ENCODE data around the gene KRTAP3-2. TPM values are rescaled to one million over a fixed set of nuclear protein-coding genes. Genes with fewer than 3 reads are reported as not detected.

Gene KRTAP3-2
- total RNA-seq, 1 donor from 2014 or later: not detected

DNA sequence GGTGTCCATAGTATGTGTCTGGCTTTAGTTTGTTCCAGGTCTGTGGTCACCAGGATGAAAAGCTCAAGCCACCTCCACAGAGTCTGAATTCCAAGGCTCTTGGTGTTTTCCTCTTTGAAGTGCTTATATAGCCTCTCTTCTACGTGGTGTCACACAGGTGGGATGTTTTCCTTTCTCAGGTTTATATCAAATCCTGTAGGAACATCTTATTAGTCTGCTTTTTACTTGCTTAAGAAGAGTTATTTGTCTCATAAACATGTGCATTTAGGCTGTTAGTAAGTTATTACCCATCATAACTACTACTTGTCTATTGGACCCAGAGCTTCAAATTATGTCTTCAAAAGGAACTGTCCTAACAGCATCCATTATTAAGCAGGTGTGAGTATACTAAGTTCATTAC, 32.9 kb downstream of the KRTAP3-2 start, which contains the start of gene KRT39:
TSS of gene KRT39 (minus strand) at position 101 of the 400 bp plus-strand sequence. CDS start at position 9, 92 bp downstream.
- DNase-seq (ENCODE audit: low read depth): no peak

DNA sequence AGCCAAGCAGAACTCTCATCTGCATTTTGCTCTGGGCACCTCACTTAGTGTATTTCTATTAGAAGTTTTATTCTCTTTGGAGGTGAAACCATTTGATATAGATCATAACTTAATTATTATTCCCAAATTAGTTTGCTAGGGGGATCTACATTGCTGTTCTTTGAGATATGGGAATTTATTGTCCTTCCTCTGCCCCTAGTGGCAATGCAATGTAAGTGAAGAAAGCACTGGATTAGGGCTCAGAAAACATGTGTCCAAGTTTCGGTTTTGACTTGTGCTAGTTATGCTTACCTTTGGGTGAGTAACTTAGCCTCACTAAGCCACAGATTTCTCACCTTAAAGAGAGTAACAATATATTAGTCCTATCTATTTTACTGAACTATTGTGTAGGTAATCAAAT, 35.9 kb downstream of the KRTAP3-2 start:
- DNase-seq (ENCODE audit: low read depth): no peak

- no peak for DNase-seq (ENCODE audit: low read depth)
Measured at GRCh38 chr17:40962059-40962561, 37.6 kb downstream of the KRTAP3-2 start.

DNA sequence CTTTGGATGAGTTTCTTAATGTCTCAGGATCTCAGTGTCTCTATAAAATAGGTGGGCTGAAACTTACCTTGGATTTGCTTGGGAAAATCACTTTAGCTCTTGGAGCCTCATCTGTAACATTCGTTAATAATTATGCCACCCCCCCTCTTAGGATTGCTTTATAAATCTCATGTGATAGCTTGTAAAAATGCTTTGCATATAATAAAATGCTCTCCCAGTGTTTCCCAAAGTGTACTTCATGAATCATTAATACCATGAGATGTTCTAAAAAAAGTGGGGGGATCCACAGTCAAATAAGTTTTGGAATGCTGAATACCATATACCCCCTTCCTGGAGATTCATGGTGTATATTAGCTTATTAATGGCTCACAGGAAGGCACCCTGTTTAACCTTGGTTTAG, 38.1 kb downstream of the KRTAP3-2 start:
- no peak for DNase-seq (ENCODE audit: low read depth)

GRCh38 chr17:40960144-40960543, 39.6 kb downstream of the KRTAP3-2 start:
- DNase-seq (ENCODE audit: low read depth): no peak

DNA sequence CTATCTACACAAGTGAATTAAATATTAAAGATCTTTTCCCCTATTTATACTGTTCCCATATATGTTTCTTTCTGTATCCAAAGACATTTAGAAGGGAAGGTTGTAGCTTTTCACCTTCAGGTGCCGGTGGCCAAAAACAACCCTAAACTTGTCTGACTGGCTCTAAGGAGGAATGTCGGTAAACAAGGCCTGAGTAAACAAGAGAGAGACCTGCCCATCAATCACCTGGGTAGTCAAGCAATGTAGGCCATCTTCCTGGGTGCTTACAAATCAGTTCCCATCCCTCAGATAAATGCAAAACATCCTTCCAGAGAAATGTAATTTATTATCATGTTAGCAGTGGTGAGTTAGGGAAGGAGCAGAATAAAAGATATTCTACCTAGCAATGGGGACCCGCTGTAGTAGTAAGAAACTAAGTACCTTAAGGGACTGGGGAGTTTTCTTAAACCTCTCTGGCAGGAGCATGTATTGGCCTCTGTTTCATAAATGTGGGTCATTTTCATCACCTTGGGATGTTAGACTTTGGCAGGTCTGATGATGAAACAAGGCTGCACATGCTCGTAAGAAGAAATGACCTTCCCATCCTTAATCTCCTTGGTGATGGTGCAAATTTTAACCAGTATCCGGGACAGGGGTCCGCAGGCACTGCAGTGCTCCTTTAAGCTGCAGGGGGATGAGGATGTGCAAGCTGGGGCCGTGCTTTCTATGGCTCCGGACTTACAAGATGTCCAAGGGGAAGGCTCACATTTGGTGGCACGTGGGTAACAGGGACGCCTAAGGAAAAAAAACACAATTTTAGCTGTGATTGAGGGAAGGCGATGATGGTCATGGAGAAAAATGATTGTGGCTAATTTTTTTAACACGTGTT, 41.4 kb downstream of the KRTAP3-2 start:
- DNase-seq (ENCODE audit: low read depth): no peak

- no peak for DNase-seq (ENCODE audit: low read depth)
Measured at GRCh38 chr17:40956401-40957254, 43.1 kb downstream of the KRTAP3-2 start.

- no peak for DNase-seq (ENCODE audit: low read depth)
Measured at GRCh38 chr17:40953881-40954280, 45.8 kb downstream of the KRTAP3-2 start.

GRCh38 chr17:40952661-40953060, 47.0 kb downstream of the KRTAP3-2 start:
- DNase-seq (ENCODE audit: low read depth): peak; percentile 22

DNA sequence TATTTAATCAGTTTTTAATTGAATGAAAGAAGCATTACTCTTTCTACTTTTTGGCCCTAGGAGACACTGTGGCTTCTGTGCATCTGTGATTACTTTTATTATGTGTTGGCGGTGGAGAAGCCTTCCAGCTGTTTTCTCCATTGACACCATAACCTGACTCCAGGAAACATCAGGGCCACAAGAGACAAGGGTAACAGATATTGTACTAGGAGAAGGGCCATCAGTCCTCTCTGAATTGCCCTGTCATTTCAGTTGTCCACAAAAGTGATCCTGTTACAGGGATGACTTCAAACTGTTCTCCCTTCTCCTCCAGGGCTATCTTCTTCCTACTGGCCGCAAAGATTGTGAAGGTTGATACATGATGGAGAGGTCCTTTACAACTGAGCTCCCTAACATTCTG, 47.6 kb downstream of the KRTAP3-2 start:
- no peak for DNase-seq (ENCODE audit: low read depth)

- DNase-seq (ENCODE audit: low read depth): no peak
Measured at GRCh38 chr17:40951011-40951622, 48.6 kb downstream of the KRTAP3-2 start.

- no peak for DNase-seq (ENCODE audit: low read depth)
Measured at GRCh38 chr17:40950176-40950575, 49.5 kb downstream of the KRTAP3-2 start.

DNA sequence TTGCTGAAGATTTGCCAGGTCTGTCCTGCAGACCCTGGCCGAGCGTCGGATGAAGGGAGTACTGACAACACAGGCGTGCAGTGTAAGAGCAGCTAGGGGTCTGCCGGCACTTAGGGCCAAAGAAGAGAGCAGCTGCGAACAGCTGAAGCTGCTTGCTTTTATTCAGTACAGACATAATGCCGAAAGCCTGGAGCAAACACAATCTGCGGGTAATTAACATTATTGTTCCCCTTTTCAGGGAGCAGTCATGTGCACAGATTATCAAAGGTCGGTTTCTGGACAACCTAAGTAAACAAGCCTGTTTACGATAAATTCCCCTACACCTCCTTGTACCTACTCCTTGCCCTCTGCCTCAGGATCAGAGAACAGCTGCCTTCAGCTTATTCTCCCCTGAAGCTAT, 50.3 kb downstream of the KRTAP3-2 start:
- DNase-seq (ENCODE audit: low read depth): no peak

Other genes starting within 250 kb of the KRTAP3-2 start
- not detected in 2 replicates for gene KRT25, start 244.6 kb downstream of the KRTAP3-2 start, total RNA-seq
- not detected in 2 replicates for gene KRT26, start 227.7 kb downstream of the KRTAP3-2 start, total RNA-seq
- not detected in 2 replicates for gene KRT27, start 217.4 kb downstream of the KRTAP3-2 start, total RNA-seq
- not detected in 2 replicates for gene KRT28, start 199.9 kb downstream of the KRTAP3-2 start, total RNA-seq
- 29.6 and 36.3 TPM in 2 replicates for gene KRT10, start 177.3 kb downstream of the KRTAP3-2 start, total RNA-seq
- not detected in 2 replicates for gene KRT12, start 132.7 kb downstream of the KRTAP3-2 start, total RNA-seq
- gene KRT20, start 114.7 kb downstream of the KRTAP3-2 start, total RNA-seq: not detected in 2 replicates
- gene KRT23, start 62.3 kb downstream of the KRTAP3-2 start, total RNA-seq: not detected in 2 replicates
- not detected in 2 replicates for gene KRT39, start 33.0 kb downstream of the KRTAP3-2 start, total RNA-seq
- gene KRT40, start 15.6 kb downstream of the KRTAP3-2 start, total RNA-seq: not detected in 2 replicates
- gene KRTAP3-3, start 5.7 kb downstream of the KRTAP3-2 start, total RNA-seq: not detected in 2 replicates
- gene KRTAP3-1, start 9.2 kb upstream of the KRTAP3-2 start, total RNA-seq: not detected in 2 replicates
- gene KRTAP1-5, start 27.3 kb upstream of the KRTAP3-2 start, total RNA-seq: 0.19 and 0.57 TPM in 2 replicates
- not detected in 2 replicates for gene KRTAP1-4, start 30.3 kb upstream of the KRTAP3-2 start, total RNA-seq
- gene KRTAP1-3, start 35.0 kb upstream of the KRTAP3-2 start, total RNA-seq: not detected in 2 replicates
- gene KRTAP1-1, start 41.5 kb upstream of the KRTAP3-2 start, total RNA-seq: 0.21 TPM in 1 of 2 replicates, not detected in the other
- gene KRTAP2-1, start 47.4 kb upstream of the KRTAP3-2 start, total RNA-seq: not detected in 2 replicates
- not detected in 2 replicates for gene KRTAP2-2, start 55.3 kb upstream of the KRTAP3-2 start, total RNA-seq
- gene KRTAP2-3, start 60.2 kb upstream of the KRTAP3-2 start, total RNA-seq: 0.19 TPM in 1 of 2 replicates, not detected in the other
- gene KRTAP2-4, start 66.0 kb upstream of the KRTAP3-2 start, total RNA-seq: not detected in 2 replicates
- not detected in 2 replicates for gene KRTAP4-7, start 84.2 kb upstream of the KRTAP3-2 start, total RNA-seq
- gene KRTAP4-8, start 98.2 kb upstream of the KRTAP3-2 start, total RNA-seq: not detected in 2 replicates
- not detected in 2 replicates for gene KRTAP4-16, start 102.3 kb upstream of the KRTAP3-2 start, total RNA-seq
- gene KRTAP4-9, start 105.5 kb upstream of the KRTAP3-2 start, total RNA-seq: not detected in 2 replicates
- not detected in 2 replicates for gene KRTAP4-11, start 118.5 kb upstream of the KRTAP3-2 start, total RNA-seq
- gene KRTAP4-12, start 124.3 kb upstream of the KRTAP3-2 start, total RNA-seq: not detected in 2 replicates
- gene KRTAP4-6, start 140.6 kb upstream of the KRTAP3-2 start, total RNA-seq: not detected in 2 replicates
- not detected in 2 replicates for gene KRTAP4-5, start 149.9 kb upstream of the KRTAP3-2 start, total RNA-seq
- not detected in 2 replicates for gene KRTAP4-4, start 160.8 kb upstream of the KRTAP3-2 start, total RNA-seq
- not detected in 2 replicates for gene KRTAP4-3, start 168.3 kb upstream of the KRTAP3-2 start, total RNA-seq
- gene KRTAP4-2, start 178.3 kb upstream of the KRTAP3-2 start, total RNA-seq: not detected in 2 replicates
- gene KRTAP4-1, start 185.0 kb upstream of the KRTAP3-2 start, total RNA-seq: not detected in 2 replicates
- not detected in 2 replicates for gene KRTAP9-1, start 190.0 kb upstream of the KRTAP3-2 start, total RNA-seq
- gene KRTAP9-2, start 226.7 kb upstream of the KRTAP3-2 start, total RNA-seq: not detected in 2 replicates
- gene KRTAP9-3, start 232.5 kb upstream of the KRTAP3-2 start, total RNA-seq: not detected in 2 replicates
- not detected in 2 replicates for gene KRTAP9-8, start 238.1 kb upstream of the KRTAP3-2 start, total RNA-seq
- not detected in 2 replicates for gene KRTAP9-4, start 249.8 kb upstream of the KRTAP3-2 start, total RNA-seq

Data from myocyte (in vitro differentiated cells).